NT2/D1 (cell line): ENCODE data around the gene DHCR24.

Experiments
- DNase-seq: peaks from one replicate; pipeline ENCODE4 v3.0.0-alpha.2; 2011; ENCODE audit warnings: low read depth, low spot score
- H3K27me3 ChIP-seq: 2 replicates; pipeline ENCODE4 v1.6.0; 2011; ENCODE audit warnings: mild to moderate bottlenecking; ENCODE audit not compliant: insufficient read length, insufficient read depth
- H3K36me3 ChIP-seq: 2 replicates; pipeline ENCODE4 v1.6.1; 2011; ENCODE audit warnings: mild to moderate bottlenecking, low read length, mixed read lengths; ENCODE audit not compliant: insufficient read depth, insufficient read length
- H3K4me1 ChIP-seq: 2 replicates; pipeline ENCODE4 v1.5.1; 2011; ENCODE audit not compliant: insufficient read depth, insufficient read length
- H3K4me3 ChIP-seq: 2 replicates; pipeline ENCODE4 v1.5.1; 2011; ENCODE audit warnings: low read depth; ENCODE audit not compliant: insufficient read length
- H3K9ac ChIP-seq: 2 replicates; pipeline ENCODE4 v1.6.0; 2011; ENCODE audit warnings: low read depth; ENCODE audit not compliant: insufficient read length
- H3K9me3 ChIP-seq: 2 replicates; pipeline ENCODE4 v1.5.1; 2011; ENCODE audit warnings: mild to moderate bottlenecking, low read length; ENCODE audit not compliant: insufficient read depth
- SUZ12 ChIP-seq: IDR thresholded peaks from 2 replicates; pipeline ENCODE4 v1.6.1; 2011; ENCODE audit not compliant: insufficient read length, insufficient read depth; ENCODE audit errors: extremely low read depth
- YY1 ChIP-seq: IDR thresholded peaks from 2 replicates; pipeline ENCODE4 v1.6.1; 2011; ENCODE audit not compliant: insufficient read length, insufficient read depth
- ZNF274 ChIP-seq: IDR thresholded peaks from 2 replicates; pipeline ENCODE4 v1.6.1; 2011; ENCODE audit warnings: mild to moderate bottlenecking, low read depth, low read length

DHCR24 gene

GRCh38 chr1:54869173-54869851, 17.7 kb downstream of the DHCR24 start:
- Histone ChIP-seq H3K27me3 (no peaks in the 10 kb centered on the region), H3K4me3 (no peak overlapping the region), H3K4me1 (peaks cover 7% of the 10 kb centered on the region), H3K36me3 (peaks cover 98% of the 10 kb centered on the region), H3K9ac (no peak overlapping the region), H3K9me3 (no peaks in the 10 kb centered on the region)
- TF ChIP-seq SUZ12 (no peak), YY1 (no peak), ZNF274 (no peak)
- DNase-seq = no peak

DNA sequence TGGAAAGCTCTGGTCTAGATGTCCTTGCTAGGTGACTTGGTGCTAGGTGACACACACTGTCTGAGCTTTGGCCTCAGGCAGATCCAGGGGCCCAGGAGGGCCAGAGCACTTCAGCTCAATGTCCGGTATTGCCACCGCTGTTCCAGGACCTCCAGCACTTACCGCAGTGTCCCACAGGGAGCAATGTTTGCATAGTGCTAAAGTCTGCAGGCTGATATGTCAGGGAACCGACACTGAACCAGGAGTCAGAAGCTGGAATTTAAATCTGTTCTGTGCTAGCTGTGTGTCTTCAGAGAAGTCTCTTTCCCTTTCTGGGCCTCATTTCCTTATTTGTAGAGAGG, 19.3 kb downstream of the DHCR24 start:
- Histone ChIP-seq H3K9me3 (no peaks in the 10 kb centered on the region), H3K4me3 (no peak overlapping the region), H3K4me1 (peaks cover 7% of the 10 kb centered on the region), H3K9ac (no peak overlapping the region), H3K27me3 (no peaks in the 10 kb centered on the region), H3K36me3 (peaks cover 96% of the 10 kb centered on the region)
- no peak for DNase-seq
- no peak for TF ChIP-seq SUZ12
- no peak for TF ChIP-seq ZNF274
- no peak for TF ChIP-seq YY1

- TF ChIP-seq ZNF274 = no peak
- TF ChIP-seq YY1 = no peak
- no peak for TF ChIP-seq SUZ12
- Histone ChIP-seq H3K36me3 (peaks cover 95% of the 10 kb centered on the region), H3K9me3 (no peaks in the 10 kb centered on the region), H3K9ac (no peak overlapping the region), H3K4me1 (peaks cover 10% of the 10 kb centered on the region), H3K4me3 (no peak overlapping the region), H3K27me3 (no peaks in the 10 kb centered on the region)
- no peak for DNase-seq
Observed at GRCh38 chr1:54866801-54867716, 19.9 kb downstream of the DHCR24 start.

GRCh38 chr1:54865238-54866073, 21.5 kb downstream of the DHCR24 start:
- no peak for DNase-seq
- H3K27me3 ChIP-seq = no peaks in the 10 kb centered on the region
- peaks cover 19% of the 10 kb centered on the region for H3K4me1 ChIP-seq
- H3K4me3 ChIP-seq = no peak overlapping the region
- no peaks in the 10 kb centered on the region for H3K9me3 ChIP-seq
- no peak overlapping the region for H3K9ac ChIP-seq
- TF ChIP-seq YY1 (no peak), ZNF274 (no peak), SUZ12 (no peak)
- H3K36me3 ChIP-seq = peaks cover 92% of the 10 kb centered on the region

DNA sequence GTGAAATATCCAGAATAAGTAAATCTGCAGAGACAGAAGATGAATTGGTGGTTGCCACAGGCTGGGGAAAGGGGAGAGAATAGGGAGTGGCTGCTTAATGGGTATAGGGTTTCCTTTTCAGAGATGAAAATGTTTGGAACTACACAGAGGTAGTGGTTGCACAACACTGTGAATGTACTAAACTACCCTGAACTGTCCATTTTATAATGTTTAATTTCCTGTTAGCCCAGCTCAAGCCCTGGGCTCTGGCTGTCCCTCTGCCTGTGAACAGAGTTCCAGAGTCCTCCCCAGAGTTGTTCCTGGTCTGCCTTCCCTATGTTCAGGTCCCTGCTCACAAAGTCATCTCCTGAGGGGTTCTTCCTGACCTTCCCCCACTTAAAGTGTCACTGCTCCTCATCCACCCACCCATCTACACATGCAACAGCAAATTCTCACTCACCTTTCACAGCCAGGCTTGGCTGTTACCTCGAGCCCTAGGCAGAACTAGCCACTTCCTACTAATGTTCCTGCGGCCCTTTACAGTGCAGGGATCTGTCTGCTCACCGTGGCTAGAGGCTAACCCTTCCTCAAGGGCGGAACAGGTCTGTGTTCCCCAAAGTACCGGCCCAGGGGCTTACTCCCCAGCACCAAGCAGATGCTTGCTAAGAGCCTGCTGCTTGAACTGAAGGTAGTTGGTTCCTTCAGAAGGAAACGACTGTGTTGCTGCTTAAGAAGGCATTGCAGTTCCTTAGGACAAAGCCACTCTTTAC, 22.4 kb downstream of the DHCR24 start:
- no peak overlapping the region for H3K9ac ChIP-seq
- H3K4me1 ChIP-seq = peaks cover 23% of the 10 kb centered on the region
- H3K9me3 ChIP-seq = no peaks in the 10 kb centered on the region
- H3K4me3 ChIP-seq = no peak overlapping the region
- no peak for TF ChIP-seq ZNF274
- no peak for TF ChIP-seq YY1
- no peak for TF ChIP-seq SUZ12
- no peak for DNase-seq
- H3K36me3 ChIP-seq = peaks cover 92% of the 10 kb centered on the region
- no peaks in the 10 kb centered on the region for H3K27me3 ChIP-seq

- Histone ChIP-seq H3K27me3 (no peaks in the 10 kb centered on the region), H3K4me1 (peaks cover 23% of the 10 kb centered on the region), H3K9ac (no peak overlapping the region), H3K9me3 (no peaks in the 10 kb centered on the region), H3K36me3 (peaks cover 90% of the 10 kb centered on the region), H3K4me3 (no peak overlapping the region)
- TF ChIP-seq YY1 = no peak
- no peak for TF ChIP-seq SUZ12
- TF ChIP-seq ZNF274 = no peak
- DNase-seq = no peak
Observed at GRCh38 chr1:54863267-54863665, 23.7 kb downstream of the DHCR24 start.
